ENCODE measurements around the gene CCM2. TPM values are rescaled to one million over a fixed set of nuclear protein-coding genes. Genes with fewer than 3 reads are reported as not detected.

The CCM2 gene
- total and polyA plus RNA-seq, 2 of the 8 experiments (the other 6 are each of a cell fraction or from before 2014, with no cell fraction given): 31.6 to 41.2 TPM

DNA sequence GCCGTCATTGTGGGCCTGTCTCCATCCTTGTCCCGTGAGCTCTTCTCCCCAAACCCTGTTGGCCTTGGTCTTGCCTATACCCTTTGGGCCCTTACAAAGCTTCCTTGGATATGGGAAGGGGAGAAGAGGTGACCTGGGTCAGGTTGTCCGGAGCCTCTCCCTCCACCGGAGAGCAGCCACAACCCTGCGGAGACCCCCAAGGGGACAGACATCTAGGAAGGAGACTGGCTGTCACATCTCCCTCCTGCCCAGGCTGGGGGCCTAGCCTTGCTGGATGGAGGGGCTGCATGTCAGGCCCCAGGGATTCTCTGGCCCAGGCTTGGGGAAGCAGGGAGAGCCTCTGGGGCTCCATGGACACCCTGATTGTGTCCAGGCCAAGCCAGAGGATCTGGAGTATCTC lies 76.9 kb downstream of the CCM2 start:
- H4K20me1 ChIP-seq (replicated peaks in 1 of 2; ENCODE audit: control insufficient read depth in 1 of 2, insufficient read depth in 2 of 2, low read length in 2 of 2): peaks cover 2 to 7% of the 10 kb centered on the region in 2 experiments
- no peak overlapping the region for H4K8ac ChIP-seq (ENCODE audit: extremely low read depth, insufficient read depth, low read length)
- POLR2A ChIA-PET (ENCODE audit: partially characterized antibody): interaction anchor here (0.7 to 1.7 kb wide), 4 partner anchors 25 to 540 kb away, joined by 3 to 4 read pairs (median 3); no protein-coding TSS in a partner anchor
- no peak for DNase-seq (ENCODE audit: low read depth in 1 of 2, low spot score in 2 of 2)
- H3K56ac ChIP-seq (replicated peaks; ENCODE audit: insufficient read length, low read depth, low read length): no peak overlapping the region
- peaks cover 0 to 9% (median 4%) of the 10 kb centered on the region in 4 experiments; a peak in 6 of 8 replicates for H3K36me3 ChIP-seq (ENCODE audit: control insufficient read depth in 2 of 4, insufficient read depth in 4 of 4, low read length in 3 of 4)
- H4K5ac ChIP-seq (ENCODE audit: insufficient read length, low read depth, low read length): no peak overlapping the region
- H2AFZ ChIP-seq (ENCODE audit: low read length): no peak overlapping the region
- no peaks in the 10 kb centered on the region; the same call in 1 of the 2 replicates for H3K23me2 ChIP-seq (ENCODE audit: low read depth, low read length)
- TF ChIP-seq SP1 (IDR thresholded peaks at IDR 0.05; ENCODE audit: low read depth, low read length): no peak
- TF ChIP-seq CEBPB (IDR thresholded peaks at IDR 0.05; ENCODE audit: low read depth, low read length): no peak
- TF ChIP-seq CBX5 (IDR thresholded peaks at IDR 0.05; ENCODE audit: low read depth, low read length): no peak
- TF ChIP-seq GABPA (IDR thresholded peaks at IDR 0.05; ENCODE audit: borderline replicate concordance, insufficient read depth, low read length): no peak
- no peak for TF ChIP-seq TAF7 (optimal IDR thresholded peaks at IDR 0.05; ENCODE audit: borderline replicate concordance, low read depth, low read length)
- TF ChIP-seq SIN3A (conservative IDR thresholded peaks at IDR 0.05 in 1 of 2, IDR thresholded peaks at IDR 0.05 in 1 of 2; ENCODE audit: low read depth in 1 of 2, low read length in 2 of 2): no peak
- no peak for TF ChIP-seq ASH2L (IDR thresholded peaks at IDR 0.05; ENCODE audit: low read length)
- TF ChIP-seq SIRT6 (IDR thresholded peaks at IDR 0.05; ENCODE audit: low read length): no peak
- TF ChIP-seq CBX8 (IDR thresholded peaks at IDR 0.05; ENCODE audit: borderline replicate concordance, low read depth, low read length): no peak
- TF ChIP-seq CHD1 (IDR thresholded peaks at IDR 0.05; ENCODE audit: low read depth, low read length): no peak
- no peak for TF ChIP-seq KDM5A (IDR thresholded peaks at IDR 0.05; ENCODE audit: low read length)
- no peak for TF ChIP-seq JUND (IDR thresholded peaks at IDR 0.05; ENCODE audit: low read length)
- WGBS, 2 experiments (ENCODE audit: extremely low coverage in 1 of 2, insufficient coverage in 1 of 2, insufficient read length in 1 of 2, insufficient replicate concordance in 2 of 2, low coverage in 1 of 2, low lambda C conversion rate in 2 of 2, missing lambda C conversion rate in 1 of 2): 86% methylated on average over 5 of the region's 5 CpGs; no CpG with 5 or more reads in 1 of the 2 experiments
- H3K9ac ChIP-seq (replicated peaks in 1 of 4; ENCODE audit: extremely low read depth in 1 of 4, low read depth in 3 of 4, low read length in 3 of 4): no peak overlapping the region
- no peak overlapping the region for H2BK120ac ChIP-seq (replicated peaks; ENCODE audit: low read depth, low read length)
- H2AK5ac ChIP-seq (ENCODE audit: low read depth, low read length): no peak overlapping the region
- no peaks in the 10 kb centered on the region for H3K27me3 ChIP-seq (replicated peaks in 1 of 4; ENCODE audit: control insufficient read depth in 3 of 4, extremely low read depth in 1 of 4, insufficient read depth in 3 of 4, low read length in 3 of 4)
- H3K4me1 ChIP-seq (replicated peaks in 1 of 4; ENCODE audit: control insufficient read depth in 3 of 4, insufficient read depth in 4 of 4, low read length in 3 of 4): no peaks in the 10 kb centered on the region; a peak in 1 of 7 replicates
- FAIRE-seq: no peak
- H3K18ac ChIP-seq (ENCODE audit: extremely low read depth, low read length): no peak overlapping the region
- no peak overlapping the region for H2BK15ac ChIP-seq (ENCODE audit: low read length)
- no peak overlapping the region for H3K27ac ChIP-seq (ENCODE audit: low read depth, low read length)
- H4K91ac ChIP-seq (replicated peaks; ENCODE audit: insufficient read length, low read length): no peak overlapping the region
- no peak overlapping the region for H2BK12ac ChIP-seq (ENCODE audit: low read depth, low read length)
- no peak overlapping the region for H3K4ac ChIP-seq (replicated peaks; ENCODE audit: insufficient read length, low read depth, low read length)
- CTCF ChIA-PET (ENCODE audit: partially characterized antibody): interaction anchor here (1.0 kb wide), 1 partner anchor 103 kb away, joined by 3 read pairs; no protein-coding TSS in a partner anchor
- no peak overlapping the region for H3K4me3 ChIP-seq (ENCODE audit: extremely low read depth in 1 of 4, insufficient read depth in 2 of 4, low read depth in 3 of 4, low read length in 4 of 4)
- H3K9me3 ChIP-seq (ENCODE audit: insufficient read depth in 2 of 2, low read depth in 1 of 2, low read length in 1 of 2): no peaks in the 10 kb centered on the region
- no peak overlapping the region for H2BK5ac ChIP-seq (ENCODE audit: low read depth, low read length)
- no peaks in the 10 kb centered on the region for H3K79me2 ChIP-seq (ENCODE audit: control insufficient read depth in 1 of 2, insufficient read depth in 2 of 2, low read length in 2 of 2)
- H3K4me2 ChIP-seq (ENCODE audit: insufficient read depth in 1 of 2, low read depth in 2 of 2, low read length in 2 of 2): no peak overlapping the region
- H3K14ac ChIP-seq (ENCODE audit: insufficient read length): no peak overlapping the region
- no peak overlapping the region for H2BK20ac ChIP-seq (ENCODE audit: low read length)
- no peak overlapping the region for H3K23ac ChIP-seq (ENCODE audit: insufficient read length)
- H3K79me1 ChIP-seq (ENCODE audit: low read depth, low read length): no peaks in the 10 kb centered on the region

Measured in H1 (cell line).